ENCODE data around the gene PTGER4. TPM values are rescaled to one million over a fixed set of nuclear protein-coding genes. Genes with fewer than 3 reads are reported as not detected.
A peak's percentile ranks its signal among the peaks of the same experiment; 100 is the strongest.

The PTGER4 gene
- total RNA-seq, 1 donor from 2014 or later: 10.3 TPM

GRCh38 chr5:40678026-40678425 is 1.7 kb upstream of the PTGER4 start:
- no peak for DNase-seq (ENCODE audit: low read depth)
- no peak overlapping the region for H3K4me3 ChIP-seq (ENCODE audit: low read depth, low read length)
- TF ChIP-seq CTCF (conservative IDR thresholded peaks at IDR 0.05; ENCODE audit: low read depth, low read length): no peak

- H3K4me3 ChIP-seq (ENCODE audit: low read depth, low read length): peak overlapping the region; percentile 73
- DNase-seq (ENCODE audit: low read depth): no peak
- no peak for TF ChIP-seq CTCF (conservative IDR thresholded peaks at IDR 0.05; ENCODE audit: low read depth, low read length)
Observed at GRCh38 chr5:40678460-40679147, 1.1 kb upstream of the PTGER4 start.

- TF ChIP-seq CTCF (conservative IDR thresholded peaks at IDR 0.05; ENCODE audit: low read depth, low read length): no peak
- peak; percentile 54 for DNase-seq (ENCODE audit: low read depth)
- H3K4me3 ChIP-seq (ENCODE audit: low read depth, low read length): peak overlapping the region; percentile 73
Observed at GRCh38 chr5:40679148-40679912, 385 bp upstream of the PTGER4 start.

GRCh38 chr5:40680741-40681362 is 1.1 kb downstream of the PTGER4 start:
- no peak for DNase-seq (ENCODE audit: low read depth)
- peak overlapping the region; percentile 73 for H3K4me3 ChIP-seq (ENCODE audit: low read depth, low read length)
- TF ChIP-seq CTCF (conservative IDR thresholded peaks at IDR 0.05; ENCODE audit: low read depth, low read length): peak; percentile 20

GRCh38 chr5:40681363-40682153 is 1.8 kb downstream of the PTGER4 start:
- H3K4me3 ChIP-seq (ENCODE audit: low read depth, low read length): peak overlapping the region; percentile 73
- no peak for TF ChIP-seq CTCF (conservative IDR thresholded peaks at IDR 0.05; ENCODE audit: low read depth, low read length)
- DNase-seq (ENCODE audit: low read depth): no peak

- no peak for TF ChIP-seq CTCF (conservative IDR thresholded peaks at IDR 0.05; ENCODE audit: low read depth, low read length)
- DNase-seq (ENCODE audit: low read depth): no peak
- peak overlapping the region; percentile 73 for H3K4me3 ChIP-seq (ENCODE audit: low read depth, low read length)
Observed at GRCh38 chr5:40682154-40683017, 2.7 kb downstream of the PTGER4 start.

All from epithelial cell of proximal tubule (primary cell).